Muscle layer of duodenum (tissue), 2 donors: ENCODE results near the gene DNAH7.

Experiments
- H3K27ac ChIP-seq: one replicate; pipeline ENCODE4 v1.7.0; 2013; ENCODE audit warnings: mild to moderate bottlenecking, low read length
- H3K27me3 ChIP-seq: one replicate; pipeline ENCODE4 v1.7.0; 2013; ENCODE audit warnings: low read depth, mild to moderate bottlenecking, control low read depth, low read length
- H3K36me3 ChIP-seq, 2 donors: one replicate each; pipeline ENCODE4 v1.7.0; 2013; ENCODE audit warnings: low read length in 2 of 2, control low read depth in 1 of 2, mild to moderate bottlenecking in 1 of 2; ENCODE audit not compliant: insufficient read depth in 2 of 2, control insufficient read depth in 1 of 2
- H3K4me1 ChIP-seq, 2 donors: one replicate each; pipeline ENCODE4 v1.7.0; 2013; ENCODE audit warnings: low read length in 2 of 2, mild to moderate bottlenecking in 2 of 2, control low read depth in 1 of 2, moderate library complexity in 1 of 2; ENCODE audit not compliant: insufficient read depth in 2 of 2, control insufficient read depth in 1 of 2
- H3K4me3 ChIP-seq, 2 donors: one replicate each; pipeline ENCODE4 v1.7.0; 2013; ENCODE audit warnings: low read length in 2 of 2, low read depth in 1 of 2, mild to moderate bottlenecking in 1 of 2
- H3K9me3 ChIP-seq, 2 donors: one replicate each; pipeline ENCODE4 v1.7.0; 2013; ENCODE audit warnings: low read length in 2 of 2, control low read depth in 1 of 2, mild to moderate bottlenecking in 1 of 2; ENCODE audit not compliant: control insufficient read depth in 1 of 2
- donor health status: healthy.

DNAH7 gene

DNA sequence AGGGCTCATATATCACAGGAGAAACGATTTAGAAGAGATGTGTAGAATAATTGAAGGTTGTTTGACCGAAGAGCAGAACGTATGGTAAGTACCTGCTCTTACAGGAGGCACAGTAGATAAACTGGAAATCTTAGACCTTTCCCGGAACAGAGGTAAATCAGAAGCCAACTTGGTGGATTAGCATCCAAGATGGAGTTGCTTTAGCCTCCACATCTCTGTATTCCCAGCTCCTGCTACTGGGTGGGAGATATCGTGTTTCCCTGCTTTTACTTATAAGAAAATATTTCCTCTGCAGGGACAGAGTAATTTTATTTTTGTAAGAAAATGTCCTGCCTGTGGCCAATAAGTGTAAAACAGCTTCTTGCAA is 247.1 kb downstream of the DNAH7 start:
- no peaks in the 10 kb centered on the region for H3K27me3 ChIP-seq
- H3K36me3 ChIP-seq = no peaks in the 10 kb centered on the region
- H3K4me3 ChIP-seq = no peak overlapping the region
- H3K9me3 ChIP-seq = no peaks in the 10 kb centered on the region
- H3K27ac ChIP-seq = no peak overlapping the region
- H3K4me1 ChIP-seq = no peaks in the 10 kb centered on the region

DNA sequence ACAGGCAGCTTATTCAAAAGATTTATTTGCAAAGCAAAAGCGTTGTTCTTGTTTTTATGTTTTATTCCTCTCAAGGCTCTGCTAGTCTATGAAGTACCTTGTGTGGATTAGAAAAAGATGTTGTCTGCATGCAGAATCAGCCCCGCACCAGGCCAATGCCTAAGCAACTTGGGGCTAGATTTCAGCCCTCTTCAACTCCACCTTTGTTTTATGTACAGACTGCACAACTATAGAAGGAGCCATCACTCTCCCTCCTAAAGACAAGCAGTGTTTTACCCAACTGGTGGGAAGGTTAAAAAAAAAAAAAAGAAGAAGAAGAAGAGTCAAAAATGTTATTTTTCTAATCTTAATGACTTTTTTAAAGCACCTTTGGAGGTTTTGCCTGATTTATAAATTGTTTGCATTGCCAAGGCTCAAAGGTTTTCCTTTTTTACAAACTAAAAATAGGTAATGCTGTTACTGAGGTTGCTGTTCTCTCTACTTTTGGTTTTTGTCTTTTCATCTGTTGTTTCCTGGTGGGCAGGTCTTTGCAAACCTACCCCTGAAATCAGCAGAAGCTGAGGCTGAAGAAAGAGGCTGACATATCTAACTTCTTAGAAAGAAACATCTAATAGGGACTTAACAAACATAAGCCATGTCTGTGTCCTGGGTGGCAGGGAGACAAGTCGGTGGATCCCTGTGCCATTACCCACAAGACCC is 247.6 kb downstream of the DNAH7 start:
- H3K27me3 ChIP-seq = no peaks in the 10 kb centered on the region
- no peak overlapping the region for H3K27ac ChIP-seq
- H3K36me3 ChIP-seq = no peaks in the 10 kb centered on the region
- H3K4me1 ChIP-seq = no peaks in the 10 kb centered on the region
- no peak overlapping the region for H3K4me3 ChIP-seq
- no peaks in the 10 kb centered on the region for H3K9me3 ChIP-seq

DNA sequence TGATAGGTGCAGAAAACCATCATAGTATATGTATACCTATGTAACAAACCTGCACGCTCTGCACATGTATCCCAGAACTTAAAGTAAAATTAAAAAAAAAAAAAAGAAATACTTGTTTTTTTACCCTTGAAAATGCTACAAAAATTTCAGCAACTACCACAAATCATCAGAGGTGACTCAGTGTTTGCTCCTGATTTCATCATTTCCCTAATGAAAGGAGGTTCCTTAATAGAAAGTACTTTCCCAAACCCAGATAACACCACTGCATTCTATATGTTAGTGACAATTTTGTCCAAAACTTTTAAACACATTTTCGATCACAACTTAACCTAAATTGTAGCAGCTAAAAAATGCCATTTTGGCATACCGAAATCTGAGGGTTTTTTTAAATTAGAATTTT is 248.3 kb downstream of the DNAH7 start:
- Histone ChIP-seq H3K9me3 (no peaks in the 10 kb centered on the region), H3K27me3 (no peaks in the 10 kb centered on the region)

DNA sequence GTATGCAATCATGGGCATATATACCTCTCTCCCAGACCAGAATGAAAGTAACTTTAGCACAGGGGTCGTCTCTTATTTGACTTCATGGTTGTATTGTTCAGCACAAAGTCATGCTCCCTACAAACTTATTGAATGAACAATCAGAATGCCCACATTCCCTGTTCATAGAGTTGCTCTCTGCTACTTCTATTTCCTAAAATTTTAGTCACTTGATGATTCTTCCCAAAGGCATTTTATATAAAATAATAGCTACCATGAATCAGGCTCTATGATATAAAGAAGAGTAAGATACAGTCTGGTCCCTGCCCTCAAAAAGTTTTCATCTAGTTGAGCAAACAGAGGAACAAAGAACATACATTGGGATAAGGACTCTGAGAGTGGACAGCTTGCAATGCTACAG is 249.4 kb downstream of the DNAH7 start:
- Histone ChIP-seq H3K36me3 (no peaks in the 10 kb centered on the region), H3K27ac (no peak overlapping the region), H3K4me1 (no peaks in the 10 kb centered on the region), H3K27me3 (no peaks in the 10 kb centered on the region), H3K9me3 (no peaks in the 10 kb centered on the region), H3K4me3 (no peak overlapping the region)

More for the DNA sequence above, 248.3 kb downstream of the DNAH7 start:
- no peak overlapping the region for H3K4me3 ChIP-seq
- H3K27ac ChIP-seq = no peak overlapping the region
- H3K4me1 ChIP-seq = no peaks in the 10 kb centered on the region
- H3K36me3 ChIP-seq = no peaks in the 10 kb centered on the region

DNA sequence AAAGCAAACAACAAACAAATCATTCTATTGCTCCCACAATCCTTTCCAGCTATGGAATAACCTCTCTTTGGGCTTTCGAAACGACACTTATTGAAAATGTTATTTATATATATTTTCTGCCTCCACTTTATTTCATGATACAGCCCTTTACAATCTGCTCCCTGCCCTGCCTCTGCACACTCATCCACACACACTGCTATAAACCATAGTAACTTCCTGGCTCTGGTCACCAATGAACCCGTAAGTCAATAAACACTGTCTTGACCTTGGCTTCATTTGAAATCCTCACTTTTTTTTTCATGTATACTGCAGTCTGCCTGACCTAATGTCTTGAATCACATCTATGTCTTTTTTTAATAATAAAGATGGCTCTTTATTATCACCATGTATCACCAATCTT is 250.1 kb downstream of the DNAH7 start:
- H3K9me3 ChIP-seq = no peaks in the 10 kb centered on the region
- no peaks in the 10 kb centered on the region for H3K36me3 ChIP-seq
- H3K4me1 ChIP-seq = no peaks in the 10 kb centered on the region
- H3K4me3 ChIP-seq = no peak overlapping the region
- H3K27ac ChIP-seq = no peak overlapping the region
- no peaks in the 10 kb centered on the region for H3K27me3 ChIP-seq

DNA sequence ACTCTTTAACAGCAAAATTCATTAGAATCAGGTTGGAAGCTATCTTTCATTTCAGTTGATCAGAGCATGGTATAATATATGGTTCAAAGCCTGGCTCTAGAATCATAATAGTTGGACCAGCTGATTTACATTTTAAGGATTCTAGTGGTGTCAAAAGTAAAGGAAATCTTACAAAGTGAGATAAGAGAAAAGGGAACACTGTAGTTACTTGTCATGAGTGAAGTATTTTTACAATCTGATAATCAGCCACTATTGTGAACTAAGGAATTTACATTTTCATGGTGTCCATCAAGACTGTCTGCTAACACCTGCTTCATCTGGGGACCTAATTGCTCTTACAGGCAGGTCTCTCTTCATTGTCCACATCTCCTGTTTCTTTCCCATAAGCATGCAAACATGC is 250.5 kb downstream of the DNAH7 start:
- no peaks in the 10 kb centered on the region for H3K4me1 ChIP-seq

DNA sequence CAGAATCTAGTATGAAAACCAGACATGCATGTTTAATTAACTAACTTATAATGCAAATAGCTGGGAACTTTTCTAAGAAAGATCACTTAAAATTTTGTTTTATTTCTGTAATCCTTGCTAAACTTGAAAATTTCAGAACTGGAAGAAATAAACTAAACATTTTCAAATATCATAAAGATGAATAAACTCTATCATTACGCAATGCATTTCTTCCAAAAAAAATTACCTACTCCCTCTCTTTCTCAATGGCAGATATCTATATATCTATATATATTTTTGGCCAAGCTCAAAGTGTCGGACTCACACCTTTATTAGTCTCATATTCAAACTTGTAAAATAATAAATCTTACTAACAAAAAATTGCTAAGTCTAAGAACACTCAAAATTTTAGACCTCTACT is 253.6 kb downstream of the DNAH7 start:
- no peaks in the 10 kb centered on the region for H3K36me3 ChIP-seq
- H3K4me1 ChIP-seq = no peaks in the 10 kb centered on the region
- no peaks in the 10 kb centered on the region for H3K9me3 ChIP-seq
- no peak overlapping the region for H3K27ac ChIP-seq
- no peak overlapping the region for H3K4me3 ChIP-seq
- H3K27me3 ChIP-seq = no peaks in the 10 kb centered on the region

More for the DNA sequence above, 250.5 kb downstream of the DNAH7 start:
- H3K36me3 ChIP-seq = no peaks in the 10 kb centered on the region
- H3K9me3 ChIP-seq = no peaks in the 10 kb centered on the region
- H3K27ac ChIP-seq = no peak overlapping the region
- no peaks in the 10 kb centered on the region for H3K27me3 ChIP-seq
- H3K4me3 ChIP-seq = no peak overlapping the region

DNA sequence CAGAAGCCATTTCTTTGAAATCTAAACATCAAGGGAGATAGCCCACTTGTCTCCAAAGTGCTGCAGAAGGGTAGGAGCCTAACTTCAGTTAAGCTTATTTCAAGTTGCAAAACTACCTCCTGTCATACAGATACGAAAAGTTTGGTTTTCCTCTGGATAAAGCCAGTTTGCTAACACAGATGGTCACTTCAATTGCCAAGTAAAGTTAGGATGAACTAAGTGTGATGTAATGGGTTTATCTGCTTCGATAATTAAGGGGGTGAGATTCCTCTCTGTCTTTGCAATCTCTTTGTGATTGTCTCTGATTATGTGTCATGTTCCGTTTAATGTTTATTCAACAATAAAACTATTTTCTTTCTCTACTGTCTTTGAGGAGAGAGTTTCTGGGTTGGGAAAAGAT is 255.2 kb downstream of the DNAH7 start:
- H3K4me3 ChIP-seq = no peak overlapping the region
- H3K27ac ChIP-seq = no peak overlapping the region
- no peaks in the 10 kb centered on the region for H3K4me1 ChIP-seq
- no peaks in the 10 kb centered on the region for H3K9me3 ChIP-seq
- H3K27me3 ChIP-seq = no peaks in the 10 kb centered on the region
- H3K36me3 ChIP-seq = no peaks in the 10 kb centered on the region

DNA sequence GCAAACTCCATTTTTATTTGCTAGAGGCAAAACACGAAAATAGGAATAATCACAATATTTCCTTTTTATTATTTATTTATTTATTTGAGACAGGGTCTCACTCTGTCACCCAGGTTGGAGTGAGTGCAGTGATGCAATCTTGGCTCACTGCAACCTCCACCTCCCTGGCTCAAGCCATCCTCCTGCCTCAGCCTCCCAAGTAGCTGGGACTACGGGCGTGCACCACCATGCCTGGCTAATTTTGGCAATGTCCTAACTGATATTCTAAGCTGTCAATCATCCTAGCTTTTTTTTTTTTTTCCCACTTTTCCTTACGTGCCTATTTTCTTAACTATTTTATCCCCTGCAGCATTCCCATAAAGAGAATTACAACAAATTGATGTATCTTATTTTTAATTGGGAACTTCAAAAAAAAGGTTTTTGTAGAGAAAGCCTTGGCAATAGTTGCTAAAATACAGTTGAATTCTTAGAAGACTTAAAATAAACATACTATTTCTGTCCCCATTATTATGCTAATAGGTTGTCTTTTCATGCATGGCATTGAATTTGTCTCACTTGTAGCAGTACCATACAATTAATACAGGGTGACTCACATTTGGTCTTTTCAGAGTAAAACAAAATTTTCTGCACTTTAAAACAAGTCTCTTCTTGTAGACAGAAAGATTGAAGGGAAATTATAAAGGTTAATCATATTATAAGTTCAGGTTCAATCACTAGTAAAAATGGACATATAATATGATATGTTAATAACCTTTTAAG is 258.1 kb downstream of the DNAH7 start:
- Histone ChIP-seq H3K4me1 (no peaks in the 10 kb centered on the region), H3K9me3 (no peaks in the 10 kb centered on the region), H3K27me3 (no peaks in the 10 kb centered on the region), H3K36me3 (no peaks in the 10 kb centered on the region), H3K4me3 (no peak overlapping the region), H3K27ac (no peak overlapping the region)

DNA sequence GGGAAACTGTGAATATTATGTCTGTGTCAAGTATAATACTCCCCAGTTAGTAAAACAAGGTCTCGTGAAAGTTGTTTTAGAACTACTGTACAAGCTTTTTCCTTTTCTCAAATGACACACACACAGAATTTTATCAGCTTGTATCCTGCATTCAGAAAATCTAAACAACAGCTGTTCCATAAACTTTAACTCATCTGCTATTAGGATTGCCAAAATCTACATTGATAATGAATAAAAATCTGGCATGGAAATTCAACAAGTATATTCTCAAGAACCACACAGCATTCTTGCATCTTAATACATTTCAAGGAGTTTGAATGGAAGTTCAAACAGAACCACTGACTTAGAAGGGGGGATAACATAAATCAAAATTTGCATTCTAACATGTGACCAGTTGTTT is 260.4 kb downstream of the DNAH7 start:
- Histone ChIP-seq H3K4me3 (no peak overlapping the region), H3K9me3 (no peaks in the 10 kb centered on the region), H3K27ac (no peak overlapping the region), H3K4me1 (no peaks in the 10 kb centered on the region), H3K27me3 (no peaks in the 10 kb centered on the region), H3K36me3 (no peaks in the 10 kb centered on the region)

DNA sequence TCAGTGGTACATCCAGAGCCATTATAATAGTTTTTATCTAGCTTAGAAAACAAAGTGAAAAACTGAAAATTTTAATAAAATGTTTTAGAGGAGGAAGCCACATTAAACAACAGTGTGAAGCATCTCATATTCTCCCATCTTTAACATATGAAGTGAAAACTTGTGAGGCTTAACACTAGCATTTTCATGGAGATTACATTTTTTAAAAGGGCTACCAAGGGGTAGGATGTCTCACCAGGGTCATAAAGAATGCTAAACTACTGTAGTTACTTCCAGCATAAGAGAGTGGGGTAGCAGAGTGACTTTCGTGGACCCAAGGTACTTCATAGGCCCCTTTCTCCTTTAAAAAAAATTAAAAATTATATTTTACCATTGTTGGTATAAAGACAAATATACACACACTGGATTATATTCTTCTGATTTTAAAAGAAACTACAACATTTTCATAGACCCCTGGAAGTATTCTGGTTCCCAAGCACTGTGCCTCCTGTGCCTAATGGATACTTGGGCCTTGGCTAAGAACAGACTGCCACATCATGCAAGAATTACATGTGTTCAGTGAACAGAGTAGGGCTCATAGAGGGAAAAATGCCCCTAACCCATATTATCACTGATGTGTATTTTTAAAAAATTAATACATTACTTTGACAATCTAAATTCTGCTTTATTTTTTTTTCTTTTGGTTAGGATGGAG is 263.2 kb downstream of the DNAH7 start:
- H3K36me3 ChIP-seq = no peaks in the 10 kb centered on the region
- H3K9me3 ChIP-seq = no peaks in the 10 kb centered on the region
- no peak overlapping the region for H3K27ac ChIP-seq
- H3K4me1 ChIP-seq = no peaks in the 10 kb centered on the region
- no peaks in the 10 kb centered on the region for H3K27me3 ChIP-seq
- H3K4me3 ChIP-seq = no peak overlapping the region
